OCI-LY3 (cell line): ENCODE data around the gene FAM163A.

Experiments
- CTCF ChIP-seq: fragments of 200-600, 300-600 bp; sonication (generic); IDR thresholded peaks from 2 replicates; pipeline ENCODE4 v1.5.1; 2014; ENCODE audit warnings: antibody characterized with exemption, low read length, low read depth
- EZH2phosphoT487 ChIP-seq: fragments of 200-600 bp; shearing (Covaris generic); IDR thresholded peaks from 2 replicates; pipeline ENCODE4 v1.6.1; 2018; ENCODE audit warnings: antibody characterized with exemption, mixed run types, low read depth

DNA sequence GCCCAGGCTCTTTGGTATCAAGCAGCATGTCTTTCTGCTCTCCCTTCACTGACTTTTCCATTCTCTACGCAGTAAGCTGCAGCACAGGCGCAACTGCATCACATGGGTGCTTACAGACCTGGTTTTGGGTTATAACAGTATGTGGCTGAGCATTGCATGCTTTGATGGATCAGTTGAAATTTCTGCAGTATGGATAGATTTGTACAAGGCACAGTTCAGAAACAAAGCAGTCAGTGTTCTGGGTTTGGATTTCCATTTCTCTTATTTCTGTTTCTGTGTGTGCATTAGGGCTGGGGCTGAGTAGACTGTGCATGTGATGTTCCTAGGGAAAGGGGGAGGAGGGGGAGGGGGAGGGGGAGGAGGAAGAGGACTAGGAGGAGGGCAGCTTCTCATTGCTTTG, 4.5 kb downstream of the FAM163A start:
- TF ChIP-seq CTCF: no peak
- TF ChIP-seq EZH2phosphoT487: no peak
